Neural crest cell (in vitro differentiated cells): ENCODE results near the gene GNAQ. TPM values are rescaled to one million over a fixed set of nuclear protein-coding genes. Genes with fewer than 3 reads are reported as not detected.

Experiments used
- DNase-seq: peaks from one replicate; pipeline ENCODE4 v3.0.0; 2021; ENCODE audit warnings: low read depth, mixed read lengths, low spot score
- H3K27ac Mint-ChIP-seq: one replicate; pipeline ENCODE4 v1.8.0; 2021; ENCODE audit warnings: mild to moderate bottlenecking, mixed read lengths; ENCODE audit not compliant: unreplicated experiment
- H3K27me3 Mint-ChIP-seq: 2 replicates; pipeline ENCODE4 v1.8.0; 2021; ENCODE audit warnings: low read depth, mild to moderate bottlenecking, mixed read lengths
- H3K36me3 Mint-ChIP-seq: 2 replicates; pipeline ENCODE4 v1.8.0; 2021; ENCODE audit warnings: low read depth, mild to moderate bottlenecking, mixed read lengths
- H3K4me1 Mint-ChIP-seq: 2 replicates; pipeline ENCODE4 v1.8.0; 2021; ENCODE audit warnings: mixed read lengths
- H3K4me3 Mint-ChIP-seq: one replicate; pipeline ENCODE4 v1.8.0; 2021; ENCODE audit warnings: mild to moderate bottlenecking, mixed read lengths
- H3K9me3 Mint-ChIP-seq: 2 replicates; pipeline ENCODE4 v1.8.0; 2021; ENCODE audit warnings: mixed read lengths
- total RNA-seq: library from RNA; stranded (reverse); gene quantifications from 2 replicates; pipeline ENCODE4 v1.2.1, GENCODE V29; 2021
- TF ChIP-seq, protein P1 (sequence below): fragments of 200-600 bp; sonication (generic); conservative IDR thresholded peaks from 2 replicates; pipeline ENCODE4 v1.5.0; 2021; ENCODE audit warnings: antibody characterized with exemption, mild to moderate bottlenecking

GNAQ gene
- total RNA-seq, 1 donor from 2014 or later, result 53.3 TPM

DNA sequence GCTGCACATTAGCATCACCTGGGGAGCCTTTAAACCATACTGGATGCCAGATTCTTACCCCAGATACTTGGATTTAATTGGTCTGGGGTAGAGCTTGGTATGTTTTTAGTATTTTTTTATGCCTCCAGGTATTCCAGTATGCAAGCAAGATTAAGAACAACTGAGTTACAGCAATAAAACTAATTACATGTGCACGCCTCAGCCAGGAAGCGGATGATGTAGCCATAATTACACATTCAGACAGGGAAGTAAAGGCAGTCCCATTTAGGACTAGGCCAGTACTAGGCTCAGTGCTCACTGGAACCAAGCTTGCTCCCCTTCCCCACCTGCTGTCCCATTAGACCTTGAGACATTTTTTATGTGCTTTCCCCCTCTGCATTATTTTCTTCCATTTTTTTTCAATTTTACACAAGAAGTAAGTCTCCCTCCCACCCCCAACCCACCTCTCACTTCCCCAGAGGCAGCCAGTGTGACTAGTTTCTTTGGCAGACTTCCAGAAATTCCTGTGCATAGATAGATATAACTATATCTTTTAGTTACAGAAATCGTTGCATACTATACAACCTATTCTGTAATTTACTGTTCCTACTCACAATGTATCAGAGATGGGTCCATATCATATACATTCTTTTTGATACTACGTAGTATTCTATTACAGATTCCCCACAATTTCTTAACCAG, 7.1 kb upstream of the GNAQ start:
- Mint-ChIP-seq H3K4me3 (no peak overlapping the region), H3K36me3 (no peaks in the 10 kb centered on the region), H3K9me3 (no peaks in the 10 kb centered on the region), H3K4me1 (peaks cover 16% of the 10 kb centered on the region), H3K27ac (no peak overlapping the region), H3K27me3 (no peaks in the 10 kb centered on the region)
- TF ChIP-seq, protein P1, sequence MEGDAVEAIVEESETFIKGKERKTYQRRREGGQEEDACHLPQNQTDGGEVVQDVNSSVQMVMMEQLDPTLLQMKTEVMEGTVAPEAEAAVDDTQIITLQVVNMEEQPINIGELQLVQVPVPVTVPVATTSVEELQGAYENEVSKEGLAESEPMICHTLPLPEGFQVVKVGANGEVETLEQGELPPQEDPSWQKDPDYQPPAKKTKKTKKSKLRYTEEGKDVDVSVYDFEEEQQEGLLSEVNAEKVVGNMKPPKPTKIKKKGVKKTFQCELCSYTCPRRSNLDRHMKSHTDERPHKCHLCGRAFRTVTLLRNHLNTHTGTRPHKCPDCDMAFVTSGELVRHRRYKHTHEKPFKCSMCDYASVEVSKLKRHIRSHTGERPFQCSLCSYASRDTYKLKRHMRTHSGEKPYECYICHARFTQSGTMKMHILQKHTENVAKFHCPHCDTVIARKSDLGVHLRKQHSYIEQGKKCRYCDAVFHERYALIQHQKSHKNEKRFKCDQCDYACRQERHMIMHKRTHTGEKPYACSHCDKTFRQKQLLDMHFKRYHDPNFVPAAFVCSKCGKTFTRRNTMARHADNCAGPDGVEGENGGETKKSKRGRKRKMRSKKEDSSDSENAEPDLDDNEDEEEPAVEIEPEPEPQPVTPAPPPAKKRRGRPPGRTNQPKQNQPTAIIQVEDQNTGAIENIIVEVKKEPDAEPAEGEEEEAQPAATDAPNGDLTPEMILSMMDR, result no peak
- DNase-seq, result no peak

DNA sequence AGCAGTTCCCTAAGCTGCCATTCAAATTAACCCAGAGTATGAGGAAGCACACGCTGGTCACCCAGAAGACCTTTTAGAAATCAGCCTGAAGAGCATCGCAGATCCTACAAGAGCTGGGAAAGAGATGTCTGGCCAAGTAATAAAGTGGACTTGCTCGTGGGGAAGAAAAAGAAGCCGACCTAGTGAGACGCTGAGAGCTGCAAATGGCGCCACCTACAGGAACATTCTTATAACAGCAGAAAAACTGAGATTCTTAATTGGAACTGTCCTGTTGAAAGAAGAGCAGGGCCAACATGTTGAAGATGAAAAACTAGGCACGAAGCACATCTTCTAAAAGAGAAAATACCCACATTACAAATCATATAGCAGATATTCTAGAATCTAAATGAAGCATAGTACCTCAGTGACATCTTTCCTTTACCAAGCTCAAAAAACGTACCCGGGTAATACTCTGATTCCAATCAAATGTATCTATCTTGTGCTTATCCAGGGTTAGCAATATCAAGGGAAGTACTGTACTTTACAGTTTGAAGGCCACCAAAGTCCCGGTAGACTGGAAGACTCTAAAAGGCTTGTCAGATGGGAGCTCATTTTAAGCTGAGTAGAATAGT, 3.9 kb upstream of the GNAQ start:
- peak; percentile 51 for DNase-seq

DNA sequence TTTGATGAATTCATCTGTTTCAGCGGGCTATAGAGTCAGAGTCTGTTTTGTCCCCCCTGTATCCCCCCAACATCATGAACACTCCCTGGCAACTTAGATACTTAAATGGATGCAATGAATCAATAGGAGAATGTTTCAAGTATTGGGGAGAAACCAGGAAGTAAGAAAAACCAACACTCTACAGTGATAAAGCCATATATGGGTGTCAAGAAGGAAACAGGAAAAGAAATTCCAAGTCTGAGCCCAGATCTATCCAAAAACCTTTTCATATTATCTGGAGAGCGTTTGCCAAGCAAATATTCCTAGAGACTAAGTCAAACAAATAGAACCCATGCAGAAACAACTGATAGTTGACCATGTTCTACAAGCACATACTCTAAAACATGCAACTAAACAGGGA, 2.3 kb upstream of the GNAQ start:
- Mint-ChIP-seq H3K36me3 (no peaks in the 10 kb centered on the region), H3K9me3 (no peaks in the 10 kb centered on the region), H3K27me3 (no peaks in the 10 kb centered on the region), H3K4me3 (peak overlapping the region; percentile 28), H3K4me1 (peaks cover 45% of the 10 kb centered on the region), H3K27ac (no peak overlapping the region)
- no peak for DNase-seq
- TF ChIP-seq, protein P1, result no peak

More for the DNA sequence above, 3.9 kb upstream of the GNAQ start:
- H3K4me3 Mint-ChIP-seq, result peak overlapping the region; percentile 65
- H3K4me1 Mint-ChIP-seq, result peaks cover 29% of the 10 kb centered on the region
- H3K27ac Mint-ChIP-seq, result no peak overlapping the region
- no peaks in the 10 kb centered on the region for H3K27me3 Mint-ChIP-seq
- no peaks in the 10 kb centered on the region for H3K36me3 Mint-ChIP-seq
- H3K9me3 Mint-ChIP-seq, result no peaks in the 10 kb centered on the region
- TF ChIP-seq, protein P1, result peak; percentile 93

DNA sequence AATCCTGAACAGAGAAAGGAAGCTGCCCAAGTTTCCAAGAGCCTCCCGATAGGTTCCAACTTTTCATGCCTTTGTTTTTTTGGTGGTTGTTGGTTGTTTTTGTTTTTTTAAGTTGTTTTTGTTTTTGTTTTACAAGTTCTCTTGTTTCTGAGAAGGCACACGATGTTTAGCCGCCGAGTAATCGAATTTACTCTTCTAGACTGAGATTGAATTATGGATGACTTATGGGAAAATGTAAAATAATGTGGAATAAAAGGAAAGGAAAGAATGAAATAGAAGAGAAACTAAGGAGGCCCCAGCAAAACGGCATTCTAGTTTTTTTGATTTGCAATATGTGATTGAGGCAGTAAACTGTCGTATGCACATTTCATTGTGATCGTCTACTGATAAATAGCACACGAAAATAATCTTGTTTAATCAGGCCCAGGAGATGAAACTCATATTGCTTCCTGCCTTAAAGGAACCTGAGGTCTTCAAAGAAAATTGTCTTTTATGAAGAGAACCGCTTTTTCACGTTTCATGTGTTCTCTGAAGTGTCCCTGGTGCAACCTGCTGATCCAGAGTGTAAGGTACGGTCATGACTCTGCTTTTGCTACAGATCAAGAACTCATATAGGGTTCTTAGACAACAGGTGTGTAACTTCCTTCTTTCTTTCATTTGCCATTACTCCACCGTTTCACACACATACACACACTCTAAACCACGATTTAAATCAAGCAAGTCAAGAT, 1.3 kb upstream of the GNAQ start:
- peaks cover 51% of the 10 kb centered on the region for H3K4me1 Mint-ChIP-seq
- H3K9me3 Mint-ChIP-seq, result no peaks in the 10 kb centered on the region
- DNase-seq, result no peak
- TF ChIP-seq, protein P1, result no peak
- H3K27me3 Mint-ChIP-seq, result no peaks in the 10 kb centered on the region
- H3K27ac Mint-ChIP-seq, result peak overlapping the region; percentile 96
- peak overlapping the region; percentile 94 for H3K4me3 Mint-ChIP-seq
- H3K36me3 Mint-ChIP-seq, result no peaks in the 10 kb centered on the region

DNA sequence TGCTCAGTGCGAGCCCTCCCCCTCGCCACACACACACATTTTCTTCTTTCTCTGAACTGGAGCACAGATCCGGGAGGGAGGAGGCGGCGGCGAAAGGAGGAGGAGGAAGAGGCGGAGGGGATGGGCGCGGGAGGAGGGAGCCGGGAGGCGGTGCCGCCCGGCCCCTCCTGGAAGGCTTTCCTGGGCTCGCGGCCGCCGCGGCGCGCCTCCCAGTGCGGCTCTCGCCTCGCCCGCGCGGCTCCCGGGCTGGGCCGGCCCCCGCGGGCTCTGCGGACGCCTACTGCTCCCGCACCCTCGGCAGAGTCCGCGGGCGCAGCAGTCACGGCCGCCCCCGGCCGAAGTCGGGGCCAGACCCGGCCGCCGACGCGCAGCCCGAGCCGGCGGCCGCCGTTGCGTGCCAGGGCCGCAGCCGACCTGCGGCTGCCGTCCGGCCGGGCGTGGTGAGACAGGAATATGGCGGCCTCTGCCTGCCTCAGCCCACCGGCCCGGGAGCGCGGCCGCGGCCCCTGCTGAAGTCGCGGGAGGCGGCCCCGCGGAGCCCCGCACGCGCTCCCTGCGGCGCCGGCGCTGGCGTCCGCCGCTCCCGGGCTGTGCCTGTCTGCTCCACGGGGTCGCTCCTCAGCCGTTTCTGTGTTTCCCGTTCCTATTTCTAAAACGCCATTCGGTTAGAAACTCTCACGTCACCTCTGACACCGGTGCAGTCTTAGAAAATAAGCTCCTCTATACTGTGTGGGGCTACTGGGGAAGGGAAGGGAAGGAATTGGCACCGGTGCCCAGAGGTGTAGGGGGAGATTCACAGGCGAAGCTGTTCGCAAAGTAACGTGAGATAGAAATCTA, 500 bp upstream of the GNAQ start:
- H3K27me3 Mint-ChIP-seq, result no peaks in the 10 kb centered on the region
- peak; percentile 85 for DNase-seq
- no peaks in the 10 kb centered on the region for H3K36me3 Mint-ChIP-seq
- TF ChIP-seq, protein P1, result no peak
- peak overlapping the region; percentile 96 for H3K27ac Mint-ChIP-seq
- peak overlapping the region; percentile 94 for H3K4me3 Mint-ChIP-seq
- no peaks in the 10 kb centered on the region for H3K9me3 Mint-ChIP-seq
- H3K4me1 Mint-ChIP-seq, result peaks cover 56% of the 10 kb centered on the region
